CD4-positive, alpha-beta T cell treated with Interleukin-15 for 1 hour (primary cell): ENCODE data around the gene BRD7.

Experiments
- DNase-seq: peaks from one replicate; pipeline ENCODE4 v3.0.0-alpha.2; 2020

Gene BRD7

DNA sequence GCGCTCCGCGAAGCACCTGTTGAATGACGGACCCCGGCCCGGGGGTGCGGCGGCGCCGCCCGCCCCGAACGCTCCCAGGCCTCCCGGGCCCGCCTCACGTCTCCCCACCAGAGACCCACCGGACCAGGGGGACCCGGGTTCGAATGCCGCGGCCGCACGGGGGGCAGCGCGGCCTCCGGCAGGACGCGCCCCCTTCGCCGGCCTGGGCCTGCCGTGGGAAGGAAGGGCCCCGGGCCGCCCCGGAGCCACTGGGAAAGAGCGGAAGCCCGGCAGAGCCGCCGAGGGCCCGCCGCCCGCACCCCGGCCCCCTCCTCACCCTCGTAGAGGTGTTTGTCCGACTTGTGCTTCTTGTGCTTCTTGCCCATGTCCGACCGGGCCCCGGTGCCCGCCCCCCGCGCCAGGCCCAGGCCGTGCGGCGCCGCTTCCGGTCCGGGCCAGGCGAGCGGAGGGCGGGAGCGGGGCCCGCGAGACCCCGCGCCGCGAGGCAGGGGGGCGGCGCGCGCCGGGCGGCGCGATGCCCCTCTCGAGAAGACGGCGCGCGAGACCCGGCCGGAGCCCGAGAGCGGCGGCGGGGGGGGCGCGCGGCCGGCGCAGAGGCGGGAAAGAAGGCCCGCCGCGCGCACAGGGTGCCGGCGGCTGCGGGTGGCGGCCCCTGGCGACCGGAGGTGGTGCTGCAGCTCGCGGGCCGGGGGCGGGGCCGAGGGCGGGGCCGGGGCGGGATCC, at the start of gene BRD7:
TSS of gene BRD7 (minus strand) at position 579 of the 723 bp plus-strand sequence. CDS start at position 365, 214 bp downstream.
- peak; percentile 75 for DNase-seq

DNA sequence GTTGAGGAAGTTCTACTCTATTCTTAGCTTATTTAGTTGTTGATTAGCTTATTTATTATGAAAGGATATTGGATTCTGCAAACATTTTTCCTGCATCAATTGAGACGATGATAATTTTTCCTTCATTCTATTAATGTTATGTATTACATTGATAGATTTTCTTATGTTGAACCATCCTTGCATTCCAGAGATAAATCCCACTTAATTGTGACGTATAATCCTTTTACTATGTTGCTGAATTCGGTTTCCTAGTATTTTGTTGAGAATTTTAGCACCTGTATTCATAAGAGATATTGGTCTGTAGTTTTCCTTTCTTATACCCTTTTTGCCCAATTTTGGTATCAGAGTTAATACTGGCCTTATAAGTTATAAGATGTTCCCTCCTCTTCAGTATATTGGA, 47.6 kb upstream of the BRD7 start:
- no peak for DNase-seq

DNA sequence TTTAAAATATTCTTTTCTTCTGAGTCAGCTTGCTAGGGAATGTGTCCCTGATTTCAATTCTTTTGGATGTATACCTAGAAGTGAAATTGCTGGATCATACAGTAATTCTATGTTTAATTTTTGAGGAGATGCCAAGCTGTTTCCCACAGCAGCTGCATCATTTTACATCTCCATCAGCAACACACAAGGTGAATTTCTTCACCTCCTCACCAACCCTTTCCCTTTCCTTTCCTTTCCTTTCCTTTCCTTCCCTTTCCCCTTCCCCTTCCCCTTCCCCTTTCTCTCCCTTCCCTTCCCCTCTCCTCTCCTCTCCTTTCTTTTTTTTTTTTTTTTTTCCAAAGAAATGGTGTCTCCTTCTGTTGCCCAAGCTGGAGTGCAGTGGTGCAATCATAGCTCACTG, 45.4 kb upstream of the BRD7 start:
- no peak for DNase-seq

DNA sequence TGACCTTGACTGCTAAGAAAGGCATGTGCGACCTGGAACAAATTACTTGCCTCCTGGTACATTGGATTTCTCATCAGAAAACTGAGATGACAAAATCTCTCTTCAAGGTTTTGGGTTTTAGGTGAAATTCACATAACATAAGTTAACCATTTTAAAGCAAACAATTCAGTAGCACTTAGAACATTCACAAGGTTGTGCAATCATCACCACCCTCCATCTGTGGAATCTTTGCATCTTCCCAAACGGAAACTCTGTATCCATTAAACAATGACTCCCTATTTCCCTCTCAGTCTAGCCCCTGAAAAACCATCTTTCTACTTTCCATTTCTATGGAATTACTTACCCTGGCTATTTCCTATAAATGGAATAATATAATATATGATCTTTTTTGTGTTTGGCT, 42.2 kb upstream of the BRD7 start:
- no peak for DNase-seq

DNA sequence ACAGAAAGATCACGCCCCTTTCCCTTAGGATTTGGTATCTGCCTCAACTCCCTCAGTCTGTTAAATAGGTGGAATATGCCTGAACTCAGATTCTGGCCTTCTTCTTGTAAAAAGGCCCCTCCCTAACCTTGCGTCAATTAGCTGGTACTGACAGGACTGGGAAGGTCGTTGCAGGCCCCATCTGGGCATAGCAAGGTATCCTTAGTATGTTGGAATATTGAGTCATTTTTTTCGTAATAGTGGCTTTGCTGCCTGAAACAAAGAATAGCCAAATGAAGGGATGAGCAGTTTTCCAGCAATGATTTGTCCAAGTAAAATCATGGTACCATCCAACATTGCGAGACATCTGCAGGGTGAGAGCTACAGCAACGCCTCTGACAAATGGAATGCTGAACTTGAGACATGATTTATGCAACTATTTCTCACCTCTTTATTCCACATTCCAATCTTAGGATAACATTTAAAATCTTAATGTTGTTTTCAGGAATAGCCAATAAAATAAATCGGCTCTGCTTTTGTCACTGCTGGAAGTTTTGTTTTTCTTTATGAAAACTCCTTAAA, 39.3 kb upstream of the BRD7 start:
- DNase-seq: no peak

DNA sequence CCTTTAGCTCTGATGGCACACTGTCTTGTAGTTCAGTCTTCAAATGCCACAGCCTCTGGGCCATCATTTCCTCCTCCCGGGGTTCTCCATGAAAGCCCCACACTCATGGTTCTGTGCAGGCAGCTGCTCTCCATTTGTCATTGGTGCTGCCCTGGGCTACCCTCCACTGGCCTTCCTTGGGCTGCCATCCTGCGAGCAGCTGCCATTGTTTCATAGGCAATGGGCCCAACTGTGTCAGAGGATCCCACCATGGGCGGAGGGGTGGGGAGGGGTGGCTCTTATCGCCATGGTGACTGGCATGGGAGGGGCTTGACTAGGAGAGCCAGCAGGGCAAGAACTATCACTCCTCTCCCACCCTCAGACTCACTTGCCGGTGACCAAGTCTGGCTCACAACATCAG, 38.6 kb upstream of the BRD7 start:
- DNase-seq: no peak

DNA sequence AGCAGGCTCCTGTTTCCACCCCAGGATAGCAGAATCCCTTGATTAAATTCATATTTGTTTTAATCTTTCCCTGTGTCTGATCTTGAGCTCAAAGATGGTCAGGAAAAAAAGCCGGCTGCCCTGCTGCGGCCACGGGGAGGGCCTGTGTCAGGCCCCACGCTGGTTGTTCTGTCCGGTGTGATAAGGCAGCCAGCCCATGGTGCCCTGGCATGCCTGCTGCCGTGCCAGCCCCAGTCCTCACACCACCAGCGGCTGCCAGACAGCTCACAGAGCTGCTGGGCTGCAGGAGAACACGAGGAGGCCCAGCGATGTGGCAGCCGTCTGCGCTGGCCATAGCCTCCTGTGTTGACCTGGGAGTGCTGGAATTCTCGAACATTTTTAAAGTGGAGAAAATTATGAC, 34.7 kb upstream of the BRD7 start:
- DNase-seq: no peak

DNA sequence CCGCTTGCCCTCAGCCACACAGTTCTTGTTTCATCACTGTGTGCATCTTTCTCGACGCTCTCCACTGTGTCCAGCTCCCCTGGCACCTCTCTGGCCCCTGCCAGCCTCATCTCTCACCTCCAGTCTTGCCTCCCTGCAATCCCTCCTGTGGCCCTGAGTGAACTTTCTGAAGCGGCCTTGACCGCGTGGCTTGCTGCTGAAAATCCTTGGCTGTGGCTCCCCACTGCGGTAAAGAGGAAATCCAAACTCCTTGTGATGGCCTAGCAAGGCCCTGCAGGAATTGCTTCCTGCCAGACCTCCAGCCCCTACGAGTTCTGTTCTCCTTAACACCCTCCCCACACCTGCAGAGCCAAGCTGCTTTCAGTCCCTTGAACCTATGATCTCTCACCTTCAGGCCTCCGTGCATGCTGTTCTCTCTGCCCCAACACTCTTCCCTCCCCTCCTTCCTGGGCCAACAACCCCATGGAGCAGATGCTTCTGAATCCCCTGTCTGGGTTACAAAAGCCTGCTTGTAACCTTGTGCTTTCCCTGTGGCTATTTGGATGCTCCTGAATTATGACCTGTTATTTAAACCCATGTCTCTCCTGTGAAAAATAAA, 33.6 kb upstream of the BRD7 start:
- DNase-seq: no peak

DNA sequence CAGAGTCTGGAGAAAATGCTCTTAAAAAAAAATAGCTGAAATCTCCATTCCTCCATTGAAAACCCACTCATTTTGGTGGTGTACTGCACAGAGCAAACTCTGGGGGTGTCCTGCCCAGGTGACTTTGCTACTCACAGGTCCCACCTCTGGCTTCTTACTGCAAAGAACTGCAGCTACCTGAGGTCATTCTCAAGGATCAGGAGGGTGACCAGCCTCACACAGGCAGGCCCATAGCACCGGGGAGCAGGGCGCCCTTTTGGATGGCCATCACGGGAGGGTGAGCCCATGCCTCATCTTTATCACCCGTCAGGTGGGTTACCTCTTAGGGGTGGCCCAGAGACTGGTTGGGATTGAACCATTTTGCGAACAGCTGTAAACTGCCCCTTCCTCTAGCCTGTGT, 32.6 kb upstream of the BRD7 start:
- no peak for DNase-seq

DNA sequence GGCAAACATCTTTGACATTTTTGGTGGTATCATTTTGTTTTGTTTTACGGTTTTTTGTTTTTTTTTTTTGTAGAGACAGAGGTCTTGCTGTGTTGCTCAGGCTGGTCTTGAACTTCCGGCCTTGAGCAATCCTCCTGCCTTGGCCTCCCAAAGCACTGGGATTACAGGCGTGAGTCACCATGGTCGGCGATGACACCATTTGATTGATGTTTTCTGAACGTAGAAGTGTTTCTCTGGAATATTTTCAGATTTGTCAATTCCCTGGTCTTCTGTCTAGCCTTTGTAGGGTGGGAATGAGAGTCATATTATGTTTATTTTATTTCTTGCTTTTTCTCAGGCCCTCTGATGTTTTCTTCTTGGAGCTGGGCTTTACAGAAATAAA, 32.2 kb upstream of the BRD7 start:
- DNase-seq: no peak

DNA sequence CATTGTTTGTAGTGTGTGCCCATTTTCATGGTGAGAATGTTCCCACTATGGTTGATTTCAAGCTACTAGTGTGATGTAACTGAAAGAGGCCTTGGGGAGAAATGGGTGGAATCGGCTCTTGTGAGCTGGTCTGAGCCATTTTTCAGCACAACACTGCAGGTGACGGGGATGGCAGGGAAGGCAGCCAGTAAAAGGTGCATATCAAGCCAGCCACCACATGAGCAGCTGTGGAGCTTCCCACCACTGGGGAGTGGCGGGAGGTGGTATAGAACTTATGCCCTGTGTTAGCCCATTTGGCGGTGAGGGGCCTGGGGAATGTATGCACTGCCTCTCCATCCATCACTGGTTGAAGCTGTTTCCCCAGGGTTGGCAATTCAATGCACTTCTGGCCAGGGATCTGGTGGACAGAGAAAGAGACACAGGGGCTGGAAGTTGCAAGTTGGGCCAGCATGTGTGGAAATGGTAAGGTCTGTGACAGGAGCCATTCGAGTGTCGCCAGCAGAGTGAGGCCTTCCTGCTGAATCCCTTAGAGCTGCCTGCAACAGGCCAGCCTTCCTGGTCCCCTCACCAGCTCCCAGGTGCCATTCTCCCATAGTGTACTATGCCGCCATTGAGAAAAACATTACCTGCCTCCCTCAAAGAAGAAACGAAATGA, 31.7 kb upstream of the BRD7 start:
- no peak for DNase-seq

DNA sequence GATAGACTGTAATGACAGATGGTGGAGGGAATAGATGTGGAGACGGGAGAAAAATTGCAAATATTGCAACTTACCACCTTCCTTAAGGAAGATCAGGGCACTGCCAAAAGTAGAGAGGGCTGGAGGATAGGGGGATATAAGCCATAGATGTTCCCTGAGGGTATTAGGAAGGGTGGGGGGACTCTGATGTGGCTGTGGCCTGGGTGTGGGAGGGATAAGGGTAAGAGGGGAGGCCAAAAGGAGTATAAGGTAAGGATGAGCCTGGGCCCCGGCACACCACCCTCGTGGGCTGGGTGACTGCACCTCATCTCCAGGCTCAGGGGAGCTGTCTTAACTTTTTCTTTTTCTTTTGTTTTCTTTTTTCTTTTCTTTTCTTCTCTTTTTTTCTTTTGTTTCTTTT, 30.6 kb upstream of the BRD7 start:
- no peak for DNase-seq

DNA sequence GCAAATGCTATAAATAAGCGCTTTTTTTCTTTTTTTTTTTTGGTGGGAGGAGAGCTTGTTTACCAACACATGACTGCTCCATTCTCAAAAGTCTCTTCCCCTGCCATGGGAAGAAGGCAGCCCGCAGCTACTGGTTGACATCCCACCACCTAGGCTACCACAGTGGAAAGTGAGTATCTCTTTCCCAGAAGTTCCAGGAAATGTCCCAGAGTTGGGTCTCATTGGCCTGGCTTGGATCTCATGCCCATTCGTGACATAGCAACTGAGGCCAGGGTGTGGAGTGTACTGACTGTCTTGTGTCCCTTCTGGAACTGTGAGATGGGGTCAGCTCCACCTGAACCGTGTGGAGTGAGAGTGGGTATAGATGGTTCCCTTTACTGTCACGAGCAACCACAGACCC, 29.5 kb upstream of the BRD7 start:
- no peak for DNase-seq

DNA sequence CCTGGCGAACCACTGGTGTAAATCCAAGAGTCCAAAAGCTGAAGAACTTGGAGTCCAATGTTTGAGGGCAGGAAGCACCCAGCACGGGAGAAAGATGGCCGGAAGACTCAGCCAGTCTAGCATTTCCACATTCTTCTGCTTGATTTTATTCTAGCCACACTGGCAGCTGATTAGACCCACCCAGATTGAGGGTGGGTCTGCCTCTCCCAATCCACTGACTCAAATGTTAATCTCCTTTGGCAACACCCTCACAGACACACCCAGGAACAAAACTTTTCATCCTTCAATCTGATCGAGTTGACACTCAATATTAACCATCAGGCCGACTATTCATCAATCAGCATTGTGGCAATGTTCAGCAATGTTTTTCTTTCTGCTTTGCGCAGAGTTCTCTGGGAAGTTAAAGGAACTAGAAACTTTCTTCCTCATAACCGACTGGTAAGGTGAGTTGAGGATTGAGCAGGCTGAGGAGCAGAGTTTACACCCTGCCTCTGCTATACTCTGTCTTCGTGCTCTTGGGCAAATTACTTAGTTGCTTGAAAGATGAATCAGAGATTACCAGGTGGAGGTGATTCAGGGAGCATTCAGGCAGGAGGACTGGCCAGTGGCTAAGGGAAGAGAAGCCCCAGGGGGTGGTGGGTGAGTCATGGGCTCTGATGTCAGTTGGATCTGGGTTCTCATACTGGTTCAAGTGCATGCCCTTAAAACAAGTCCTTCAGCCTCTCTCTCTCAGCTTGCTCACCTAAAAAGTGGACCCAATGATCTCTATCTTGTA, 28.2 kb upstream of the BRD7 start:
- no peak for DNase-seq

DNA sequence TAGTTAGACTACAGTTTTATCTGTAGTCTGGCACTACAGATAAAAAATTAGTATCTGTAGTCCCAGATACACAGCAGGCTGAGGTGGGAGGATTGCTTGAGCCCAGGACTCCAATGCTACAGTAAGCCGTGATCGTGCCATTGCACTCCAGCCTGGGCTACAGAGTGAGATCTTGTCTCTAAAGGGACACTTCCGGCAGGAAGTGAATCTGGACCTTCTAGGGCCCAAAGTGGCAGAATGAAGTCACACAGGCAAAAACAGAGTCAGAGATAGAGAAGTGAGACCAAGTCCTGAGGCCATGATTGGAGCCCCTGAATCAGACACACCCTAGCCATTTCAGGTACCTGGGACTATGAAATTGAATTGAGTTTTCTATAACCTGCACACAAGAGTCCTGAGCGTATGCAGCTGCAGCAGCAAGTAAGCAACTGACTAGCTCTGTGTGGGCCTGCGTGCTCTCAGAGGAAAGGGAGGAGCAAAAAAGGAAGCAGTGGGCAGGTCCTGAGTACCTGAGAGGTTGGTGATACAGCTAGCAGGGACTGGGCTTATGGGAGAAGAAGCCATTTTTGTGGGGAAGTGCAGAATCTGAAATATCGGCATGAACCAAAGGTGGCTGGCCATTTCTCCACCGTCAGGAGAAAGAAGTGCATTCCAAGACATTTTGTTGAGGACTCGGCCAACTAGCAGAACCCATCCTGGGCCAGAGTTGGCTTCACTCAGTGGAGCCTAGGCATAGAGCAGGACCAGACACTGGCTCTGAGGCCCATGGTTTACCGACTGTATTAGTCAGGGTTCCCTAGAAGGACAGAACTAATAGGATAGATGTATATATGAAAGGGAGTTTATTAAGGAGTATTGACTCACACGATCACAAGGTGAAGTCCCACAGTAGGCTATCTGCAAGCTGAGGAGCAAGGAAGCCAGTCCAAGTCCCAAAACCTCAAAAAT, 27.2 kb upstream of the BRD7 start:
- no peak for DNase-seq

DNA sequence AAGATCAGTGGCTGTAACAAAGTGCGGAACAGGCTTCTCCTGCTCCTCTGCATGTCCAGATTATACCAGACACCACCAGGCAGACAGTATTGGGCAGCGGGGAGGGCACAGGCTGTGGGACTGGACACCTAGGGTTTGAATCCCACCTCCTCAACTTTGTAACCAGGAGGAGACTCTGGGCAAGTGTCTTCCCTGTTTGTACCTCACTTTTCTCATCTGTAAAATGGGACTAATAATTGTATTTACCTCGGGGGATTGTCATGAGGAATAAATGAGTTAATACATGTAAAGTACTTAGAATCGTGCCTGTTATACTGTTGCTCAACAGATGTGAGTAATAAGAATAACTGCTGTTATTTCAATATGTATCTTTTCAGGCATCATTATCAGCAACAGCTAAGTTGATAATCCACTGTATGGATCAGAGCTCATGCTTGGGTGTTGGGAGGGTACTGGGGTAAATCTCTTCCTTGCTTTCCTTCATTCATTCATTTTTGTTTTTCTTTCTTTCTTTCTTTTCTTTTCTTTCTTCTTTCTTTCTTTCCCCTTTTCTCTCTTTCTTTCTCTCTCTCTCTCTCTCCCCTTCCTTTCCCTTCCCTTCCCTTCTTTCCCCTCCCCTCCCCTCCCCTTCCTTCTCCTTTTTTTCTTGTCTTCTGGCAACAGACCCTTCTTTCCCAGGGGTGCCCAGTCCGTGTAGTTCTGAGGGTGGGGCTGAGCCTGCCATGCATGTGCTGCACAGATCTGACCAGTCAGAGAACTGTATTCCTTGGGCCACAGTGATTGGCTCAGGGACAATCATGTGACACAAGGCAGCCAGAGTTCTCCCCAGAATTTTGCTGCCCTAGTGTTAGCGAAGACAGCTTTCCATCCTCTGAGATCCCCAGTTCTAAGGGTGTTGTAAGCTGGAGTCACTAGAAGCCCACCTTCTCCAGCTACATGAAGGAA, 25.3 kb upstream of the BRD7 start:
- DNase-seq: no peak

DNA sequence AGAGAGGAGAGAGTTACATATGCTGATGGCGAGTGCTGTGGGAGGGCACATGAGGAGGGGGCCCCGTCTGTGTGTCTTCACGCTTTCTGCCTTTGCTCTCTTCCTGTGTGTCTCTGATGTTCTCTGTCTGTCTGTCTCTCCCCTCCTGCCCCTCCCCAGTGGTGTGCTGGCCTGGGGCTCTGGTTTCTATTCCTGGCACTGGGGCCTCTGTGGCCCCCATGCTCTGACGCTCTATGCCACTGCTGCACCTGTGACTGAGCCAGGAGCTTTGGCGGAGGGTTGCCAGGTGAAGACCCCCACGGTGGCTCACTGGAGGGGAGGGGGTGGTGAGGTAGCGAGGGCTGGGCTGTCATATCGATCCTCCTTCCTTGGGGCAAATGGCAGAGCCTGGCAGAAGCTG, 24.6 kb upstream of the BRD7 start:
- no peak for DNase-seq

DNA sequence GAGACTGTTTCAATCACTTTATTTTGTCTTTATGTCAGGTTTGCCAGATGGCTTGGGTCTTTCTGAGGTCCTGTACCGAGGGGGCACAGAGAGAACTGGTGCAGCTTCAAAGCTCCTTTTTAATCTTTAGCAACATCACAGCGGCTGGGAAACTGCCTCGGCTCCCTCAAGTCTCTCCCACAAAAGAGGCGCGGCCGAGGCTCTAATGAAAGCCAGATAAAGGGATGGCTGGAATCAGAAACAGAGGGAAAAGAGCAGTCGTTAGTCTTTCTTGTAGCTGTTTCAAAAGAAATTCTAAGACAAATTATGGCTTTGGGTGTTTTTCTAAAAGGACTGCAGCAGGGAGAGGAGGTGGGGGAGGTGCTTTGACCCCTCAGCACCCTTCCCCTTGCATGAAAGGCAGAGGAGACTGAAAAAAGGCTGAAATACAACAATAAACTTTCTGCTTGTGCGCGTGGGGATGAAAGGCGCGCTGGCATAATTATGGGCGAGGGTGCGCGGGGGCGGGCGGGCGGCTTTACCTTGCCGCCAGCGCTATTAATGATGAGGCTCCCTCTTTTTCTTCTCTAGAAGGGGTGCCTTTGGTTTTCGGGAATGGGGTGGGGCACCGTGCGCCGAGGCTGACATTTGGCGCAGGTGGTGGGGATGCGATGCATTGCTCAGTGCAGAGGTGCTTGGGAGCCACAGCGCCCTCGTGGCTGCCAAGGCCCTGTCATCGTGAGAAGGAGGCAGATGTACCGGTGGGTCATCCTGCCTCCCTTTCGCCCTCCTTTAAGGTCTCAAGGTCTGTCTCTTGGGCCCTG, 22.3 kb upstream of the BRD7 start:
- no peak for DNase-seq

DNA sequence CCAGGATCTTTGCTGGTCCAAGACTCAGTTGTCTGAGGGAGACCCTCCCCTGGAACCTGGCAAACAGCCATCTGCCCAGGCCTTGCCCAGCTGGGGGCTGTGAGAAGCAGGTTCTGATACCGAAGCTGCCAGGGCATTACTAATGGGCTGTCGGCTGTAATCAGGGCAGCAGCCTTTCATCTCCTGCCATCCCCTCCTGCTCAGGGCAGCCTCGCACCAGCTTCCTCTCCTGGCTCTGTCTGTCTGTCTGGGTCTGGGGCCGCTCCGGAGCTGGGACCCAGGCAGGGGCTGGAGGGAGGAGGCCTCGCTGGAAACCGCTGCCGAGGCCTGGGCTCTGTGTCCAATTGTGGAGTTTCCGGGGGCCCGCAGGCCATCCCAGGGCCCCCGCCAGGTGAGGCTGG, 21.6 kb upstream of the BRD7 start:
- DNase-seq: no peak

DNA sequence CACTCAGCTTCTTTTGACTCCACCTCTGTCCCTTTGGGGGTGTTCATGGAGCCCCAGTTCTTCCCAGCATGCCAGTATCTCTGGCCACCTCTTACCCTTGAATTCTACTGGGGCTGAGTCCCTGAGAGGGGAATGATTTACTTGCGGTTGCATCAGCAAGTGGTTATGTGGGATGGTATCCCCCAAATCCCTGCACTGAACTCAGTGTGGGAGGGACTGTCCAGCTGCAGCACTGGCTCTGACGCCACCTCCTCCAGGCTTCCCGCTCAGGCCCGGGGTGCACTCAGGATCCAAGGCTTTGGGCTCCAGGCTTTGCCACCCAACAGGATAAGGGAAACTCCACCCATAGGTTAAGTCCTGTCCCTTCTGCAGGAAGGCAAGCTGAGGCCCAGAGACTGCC, 21.1 kb upstream of the BRD7 start:
- no peak for DNase-seq
